ENCODE data around the gene SLC15A4.
"Not testable (repeated sequence)": the region's sequence is repeated elsewhere in the genome, so short reads cannot be mapped to it uniquely, and the experiment has no call there.

Gene SLC15A4

DNA sequence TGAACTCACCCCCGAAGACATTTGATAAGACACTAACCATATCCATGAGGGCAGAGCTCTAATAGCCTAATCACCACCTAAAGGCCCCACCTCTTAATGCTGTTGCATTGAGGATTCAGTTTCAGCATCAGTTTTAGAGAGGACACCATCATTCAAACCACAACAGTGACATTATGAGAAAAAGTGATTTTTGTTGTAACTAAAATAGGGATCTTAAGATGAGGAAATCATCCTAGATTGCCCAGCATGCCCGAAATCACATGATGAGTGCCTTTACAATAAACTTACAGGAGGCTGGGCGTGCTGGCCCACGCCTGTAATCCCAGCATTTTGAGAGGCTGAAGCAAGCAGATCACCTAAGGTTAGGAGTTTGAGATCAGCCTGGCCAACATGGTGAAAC is 19.8 kb upstream of the SLC15A4 start:
- DNase-seq: no peak

DNA sequence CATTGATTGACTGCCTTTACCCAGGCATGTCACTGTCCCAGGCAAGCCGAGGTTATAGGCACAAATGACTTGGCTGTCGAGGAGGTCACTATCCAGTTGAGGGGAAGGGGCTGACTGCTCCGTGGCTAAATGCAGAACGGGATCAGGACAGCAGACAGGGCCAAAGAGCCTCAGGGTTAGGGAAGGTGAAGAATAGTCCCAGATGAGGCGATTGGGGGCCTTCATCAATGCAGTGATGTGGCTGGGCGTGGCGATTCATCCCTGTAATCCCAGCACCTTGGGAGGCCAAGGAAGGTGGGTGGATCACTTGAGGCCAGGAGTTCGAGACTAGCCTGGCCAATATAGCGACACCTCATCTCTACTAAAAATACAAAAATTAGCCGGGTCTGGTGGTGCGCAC is 18.8 kb upstream of the SLC15A4 start:
- no peak for DNase-seq

DNA sequence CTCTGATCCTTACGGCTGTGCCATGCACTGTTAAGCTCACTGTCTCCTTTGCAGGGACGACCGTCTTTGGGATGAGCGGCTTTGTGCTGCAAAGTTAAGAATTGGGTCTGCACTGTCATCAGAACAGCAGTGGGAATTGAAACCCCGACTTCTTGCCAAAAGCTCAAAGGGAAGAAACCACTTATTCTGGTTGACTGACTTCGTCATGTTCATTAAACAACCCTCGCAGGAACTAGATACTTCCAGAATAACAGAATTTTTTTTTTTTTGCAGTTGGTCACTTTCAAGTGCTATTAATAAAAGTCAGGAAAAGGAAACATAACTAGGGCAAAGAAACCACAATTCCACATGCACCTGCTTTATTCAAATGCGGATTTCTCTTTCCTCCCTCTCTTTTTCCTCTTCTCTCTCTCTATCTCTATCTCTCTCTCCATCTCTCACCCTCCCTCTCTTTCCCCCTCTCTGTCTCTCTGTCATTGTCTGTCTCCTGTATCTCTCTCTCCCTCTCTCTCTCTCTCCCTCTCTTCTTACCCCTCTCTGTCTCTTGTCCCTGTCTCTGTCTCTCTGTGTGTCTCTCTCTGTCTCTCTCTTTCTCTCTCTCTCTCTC is 17.2 kb upstream of the SLC15A4 start:
- DNase-seq: no peak

DNA sequence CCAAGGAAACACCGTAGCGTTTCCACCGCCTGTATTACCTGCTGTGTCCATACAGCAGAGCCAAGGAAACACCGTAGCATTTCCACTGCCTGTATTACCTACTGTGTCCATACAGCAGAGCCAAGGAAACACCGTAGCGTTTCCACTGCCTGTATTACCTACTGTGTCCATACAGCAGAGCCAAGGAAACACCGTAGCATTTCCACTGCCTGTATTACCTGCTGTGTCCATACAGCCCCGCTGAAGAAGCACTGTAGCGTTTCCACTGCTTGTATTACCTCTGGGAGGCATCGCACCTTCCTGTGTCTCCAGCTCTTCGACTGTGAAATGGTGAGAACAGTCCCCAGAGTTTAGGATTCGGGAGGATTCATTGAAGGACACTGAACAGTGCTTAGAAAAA is 16.1 kb upstream of the SLC15A4 start:
- not testable (repeated sequence) for DNase-seq

DNA sequence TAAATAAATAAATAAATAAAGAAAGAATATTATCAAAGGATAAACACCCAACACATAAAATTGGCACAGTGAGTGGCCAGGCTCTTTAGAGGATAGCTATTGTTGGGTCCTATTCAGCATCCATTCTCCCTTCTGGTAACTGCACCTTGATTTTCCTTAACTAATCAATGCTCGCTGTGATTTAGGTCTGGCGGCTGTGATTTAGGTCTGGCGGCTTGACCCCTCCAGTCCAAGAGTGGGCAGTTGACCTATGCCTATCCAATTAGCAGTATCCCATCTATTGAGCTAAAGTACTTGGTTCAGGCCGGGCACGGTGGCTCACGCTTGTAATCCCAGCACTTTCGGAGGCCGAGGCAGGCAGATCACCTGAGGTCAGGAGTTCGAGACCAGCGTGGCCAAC is 9.7 kb upstream of the SLC15A4 start:
- no peak for DNase-seq

DNA sequence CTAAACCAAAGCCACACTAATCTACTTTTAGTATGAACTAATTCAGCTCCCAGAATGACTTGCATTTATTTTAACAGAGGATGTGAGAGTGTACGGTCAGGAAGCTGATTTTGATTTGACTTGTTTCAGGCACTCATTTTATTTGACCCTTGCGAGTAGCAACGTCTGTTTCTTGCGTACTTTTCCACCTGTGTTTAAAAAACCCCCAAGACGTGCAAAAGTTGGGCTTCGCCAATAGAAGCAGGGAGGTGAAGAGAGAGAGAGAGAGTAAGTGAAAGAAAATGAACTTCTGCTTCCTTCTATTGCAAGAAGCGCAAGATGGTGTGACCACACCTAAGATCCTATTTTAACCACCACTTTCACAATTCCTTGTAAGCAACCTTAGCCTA is 6.7 kb upstream of the SLC15A4 start:
- DNase-seq: no peak

DNA sequence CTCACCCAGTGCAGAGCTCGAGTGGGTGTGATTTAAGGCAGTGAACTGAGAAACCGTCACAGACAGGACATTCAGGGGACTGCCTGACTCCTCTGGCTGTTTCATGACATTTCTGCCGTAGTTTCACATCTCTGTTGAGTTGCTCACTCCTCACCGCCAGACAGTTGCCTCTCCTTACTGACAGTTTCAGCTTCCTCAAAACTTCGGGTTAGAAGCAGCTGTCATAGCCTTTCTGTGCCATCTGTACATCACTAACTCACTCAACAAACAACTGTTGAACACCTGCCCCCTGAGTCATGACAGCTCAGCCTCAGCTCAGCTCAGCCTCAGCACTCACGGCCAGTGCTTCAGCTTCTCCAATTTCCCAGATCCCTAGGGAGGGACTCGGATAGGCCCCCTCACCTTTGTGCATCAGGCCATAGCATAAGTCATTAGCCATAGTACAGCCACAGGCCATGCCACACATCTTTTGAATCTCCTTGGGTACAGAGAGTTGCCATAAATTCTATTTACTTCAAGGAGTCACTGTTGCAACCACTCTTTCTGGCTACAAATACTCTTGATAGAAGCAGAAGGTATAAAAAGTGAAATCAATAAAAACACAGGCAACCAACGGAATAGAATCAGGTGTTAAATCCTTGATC is 6.2 kb upstream of the SLC15A4 start:
- DNase-seq: no peak

DNA sequence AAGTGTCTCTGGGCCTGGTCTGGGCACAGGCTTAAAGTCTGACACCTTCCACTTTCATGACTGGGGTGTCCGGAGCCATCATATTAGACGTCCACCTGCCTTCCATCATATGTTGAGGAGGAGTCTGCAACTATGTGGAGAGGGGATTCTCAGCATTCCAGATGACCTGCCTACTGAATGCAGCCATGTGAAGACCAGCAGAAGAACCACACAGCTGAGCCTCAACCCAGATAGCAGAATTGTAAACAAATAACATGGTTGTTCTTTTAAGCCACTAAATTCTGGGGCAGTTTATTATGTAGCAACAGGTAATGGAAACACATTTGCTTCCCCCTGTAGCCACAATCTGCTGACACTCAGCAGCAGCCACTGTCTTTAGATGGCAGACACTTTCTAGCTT is 4.0 kb upstream of the SLC15A4 start:
- DNase-seq: no peak

DNA sequence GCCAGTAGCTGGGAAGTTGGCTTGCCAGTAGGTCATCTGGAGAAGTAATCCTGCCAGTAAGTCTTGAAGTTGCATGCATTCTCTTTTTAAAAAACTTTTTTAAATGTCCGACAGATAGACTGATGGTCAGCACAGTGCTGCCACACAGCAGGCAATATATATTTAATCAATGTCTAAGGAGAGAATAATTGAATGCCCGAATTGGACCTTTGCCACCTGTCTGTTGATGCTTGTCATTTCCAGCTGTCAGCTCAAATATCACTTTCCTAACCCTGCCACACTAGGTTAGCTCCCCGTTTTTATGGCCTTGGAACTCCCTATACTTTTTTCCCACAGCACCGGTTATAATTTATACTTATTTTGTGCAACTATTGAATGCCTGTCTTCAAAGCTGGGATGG is 2.1 kb upstream of the SLC15A4 start:
- peak; percentile 47 for DNase-seq

DNA sequence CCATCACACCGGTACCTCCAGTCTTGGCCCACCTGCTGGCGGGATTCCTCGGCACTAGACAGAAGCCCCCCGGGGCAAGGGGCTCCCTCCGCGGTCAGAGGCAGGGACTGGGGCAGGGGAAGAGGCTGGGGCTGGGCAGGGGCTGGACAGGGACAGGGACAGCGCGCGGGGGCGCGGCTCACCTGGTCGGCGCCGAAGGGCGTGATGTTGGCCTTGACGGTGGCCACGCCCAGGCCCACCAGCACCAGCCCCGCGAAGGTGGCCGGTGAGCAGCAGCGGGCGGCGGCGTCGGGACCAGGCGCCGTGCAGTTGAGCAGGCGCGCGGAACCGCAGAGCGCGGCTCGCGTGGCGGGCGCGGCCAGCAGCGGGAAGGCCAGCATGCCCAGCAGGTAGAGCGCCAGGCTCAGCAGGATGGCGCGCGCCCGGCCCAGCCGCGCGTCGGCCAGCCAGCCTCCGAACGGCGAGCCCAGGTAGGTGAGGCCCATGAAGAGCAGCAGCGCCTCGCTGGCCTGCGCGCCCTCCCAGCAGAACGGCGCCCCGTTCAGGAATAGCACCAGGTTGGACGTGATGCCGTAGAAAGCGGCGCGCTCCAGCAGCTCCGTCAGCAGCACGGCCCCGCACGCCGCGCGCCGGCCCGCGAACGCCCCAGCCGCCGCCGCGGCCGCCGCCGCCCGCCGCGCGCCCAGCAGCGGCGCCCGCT is 392 bp downstream of the SLC15A4 start:
- peak; percentile 80 for DNase-seq

DNA sequence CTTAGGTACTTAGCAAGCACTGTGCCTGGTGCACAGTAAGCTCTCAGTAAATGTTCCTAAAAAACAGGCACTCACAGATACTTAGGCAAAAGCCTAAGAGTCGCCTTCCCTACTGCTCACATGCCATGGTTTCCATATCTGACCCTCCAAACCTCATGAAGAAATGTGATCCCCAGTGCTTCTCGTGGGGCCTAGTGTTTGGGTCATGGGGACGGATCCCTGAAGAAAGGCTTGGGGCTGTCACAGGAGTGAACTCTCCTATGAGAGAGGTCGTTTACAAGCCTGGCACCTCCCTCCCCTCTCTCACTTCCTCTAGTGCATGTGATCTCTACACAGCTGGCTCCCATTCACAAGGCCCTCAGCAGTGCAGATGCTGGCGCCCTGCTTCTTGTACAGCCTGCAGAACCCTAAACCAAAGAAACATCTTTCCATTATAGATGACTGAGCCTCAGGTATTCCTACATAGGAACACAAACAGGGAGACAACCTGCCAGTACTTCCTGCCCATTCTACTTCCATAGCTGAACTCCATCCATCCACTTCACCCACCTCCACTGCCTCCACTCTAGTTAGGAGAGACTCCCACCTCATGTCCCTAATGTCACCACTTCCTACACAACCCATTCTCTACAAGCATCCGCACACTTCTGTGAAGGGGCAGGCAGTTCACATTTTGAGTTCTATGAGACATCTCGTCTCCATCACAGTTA is 2.9 kb downstream of the SLC15A4 start:
- DNase-seq: no peak

DNA sequence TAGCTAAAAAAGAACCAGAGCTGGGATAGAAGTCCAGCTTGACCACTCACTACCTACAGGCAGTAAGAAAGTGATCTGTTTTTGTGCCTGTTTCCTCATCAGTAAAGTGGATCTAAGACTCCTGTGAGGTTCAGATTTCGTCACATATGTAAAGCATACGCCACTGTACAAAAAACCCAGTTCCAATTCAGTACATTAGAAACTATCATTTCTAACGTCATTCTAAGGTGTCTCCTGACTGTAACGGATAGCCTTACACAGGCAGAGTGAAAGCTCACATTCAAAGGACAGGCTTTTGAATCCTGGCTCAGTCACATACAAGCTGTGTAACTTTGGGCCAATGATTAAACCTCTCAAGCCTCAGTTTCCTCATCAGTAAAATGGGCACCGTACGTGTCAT is 3.5 kb downstream of the SLC15A4 start:
- DNase-seq: no peak

DNA sequence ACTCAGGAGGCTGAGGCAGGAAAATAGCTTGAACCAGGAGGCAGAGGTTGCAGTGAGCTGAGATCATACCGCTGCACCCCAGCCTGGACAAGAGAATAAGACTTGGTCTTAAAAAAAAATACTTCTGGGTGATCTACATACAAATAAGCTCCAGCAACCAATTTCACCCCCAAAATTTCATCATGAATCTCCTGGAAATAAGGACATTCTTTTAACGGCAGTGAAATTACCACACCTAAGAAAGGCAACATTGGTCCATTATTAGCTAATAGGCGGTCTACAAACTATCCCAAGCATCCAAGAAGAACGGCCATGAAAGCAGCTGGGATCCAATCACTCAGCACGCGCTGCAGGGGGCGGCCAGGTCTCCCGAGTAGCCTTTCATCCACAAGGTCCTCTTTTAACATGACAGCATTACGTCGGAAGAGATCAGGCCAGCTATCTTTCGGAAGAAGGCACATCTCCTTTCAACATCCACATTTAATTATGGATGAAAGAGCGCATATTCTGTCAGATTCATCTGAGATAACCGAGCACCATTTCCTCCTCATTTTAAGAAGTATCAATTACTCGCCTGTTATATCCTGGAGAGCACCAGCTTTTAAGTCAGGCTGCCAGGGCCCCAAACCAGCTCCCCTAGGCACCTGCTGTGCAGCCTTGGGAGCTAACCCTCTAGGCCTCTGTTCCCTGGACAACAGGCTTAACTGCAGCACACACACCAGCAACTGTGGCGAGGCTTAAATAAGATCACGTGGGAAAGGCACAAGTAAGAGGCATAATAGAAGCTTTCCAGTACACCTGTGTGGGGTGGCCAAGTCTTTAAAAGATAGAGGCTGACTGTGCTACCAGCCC is 4.2 kb downstream of the SLC15A4 start:
- DNase-seq: peak; percentile 22

DNA sequence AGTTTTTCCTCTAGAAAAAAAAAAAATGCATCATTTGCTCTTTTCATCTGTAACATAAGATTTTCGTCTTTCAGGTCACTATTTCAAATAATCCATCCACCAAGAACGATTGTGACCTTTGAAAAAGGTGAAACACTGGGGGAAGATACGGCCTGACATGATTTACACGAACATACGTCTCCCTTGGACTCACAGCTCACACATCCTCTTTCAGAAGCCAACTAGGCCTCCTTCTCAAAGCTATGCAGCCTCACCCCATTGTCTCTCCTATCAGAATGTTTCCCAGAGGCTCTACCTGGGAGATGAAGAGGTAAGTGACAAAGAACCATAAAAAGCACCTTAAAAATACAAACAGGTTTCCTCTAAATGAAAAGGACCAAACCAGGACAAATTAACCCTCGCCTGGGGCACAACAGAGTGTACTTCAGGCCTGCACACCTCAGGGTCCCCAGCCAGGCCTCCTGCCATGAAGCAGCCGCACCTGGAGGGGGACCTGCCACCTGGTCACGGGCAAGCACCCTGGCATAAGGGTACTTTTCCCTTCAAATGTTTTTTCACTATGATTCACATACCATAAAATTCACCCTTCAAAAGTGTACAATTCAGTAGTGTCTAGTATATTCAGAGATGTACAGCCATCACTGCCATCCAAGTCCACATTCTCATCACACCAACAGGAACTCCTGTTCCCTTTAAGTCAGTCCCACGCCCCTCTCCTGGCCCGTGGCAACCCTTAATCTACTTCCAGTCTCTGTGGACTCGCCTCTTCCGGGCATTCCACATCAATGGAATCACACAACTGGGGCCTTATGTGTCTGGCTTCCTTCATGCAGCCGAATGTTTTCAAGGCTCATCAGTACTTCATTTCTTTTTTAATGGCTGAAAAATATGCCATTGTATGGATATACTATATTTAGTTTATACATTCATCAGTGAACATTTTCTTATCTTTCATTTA is 5.4 kb downstream of the SLC15A4 start:
- DNase-seq: no peak

DNA sequence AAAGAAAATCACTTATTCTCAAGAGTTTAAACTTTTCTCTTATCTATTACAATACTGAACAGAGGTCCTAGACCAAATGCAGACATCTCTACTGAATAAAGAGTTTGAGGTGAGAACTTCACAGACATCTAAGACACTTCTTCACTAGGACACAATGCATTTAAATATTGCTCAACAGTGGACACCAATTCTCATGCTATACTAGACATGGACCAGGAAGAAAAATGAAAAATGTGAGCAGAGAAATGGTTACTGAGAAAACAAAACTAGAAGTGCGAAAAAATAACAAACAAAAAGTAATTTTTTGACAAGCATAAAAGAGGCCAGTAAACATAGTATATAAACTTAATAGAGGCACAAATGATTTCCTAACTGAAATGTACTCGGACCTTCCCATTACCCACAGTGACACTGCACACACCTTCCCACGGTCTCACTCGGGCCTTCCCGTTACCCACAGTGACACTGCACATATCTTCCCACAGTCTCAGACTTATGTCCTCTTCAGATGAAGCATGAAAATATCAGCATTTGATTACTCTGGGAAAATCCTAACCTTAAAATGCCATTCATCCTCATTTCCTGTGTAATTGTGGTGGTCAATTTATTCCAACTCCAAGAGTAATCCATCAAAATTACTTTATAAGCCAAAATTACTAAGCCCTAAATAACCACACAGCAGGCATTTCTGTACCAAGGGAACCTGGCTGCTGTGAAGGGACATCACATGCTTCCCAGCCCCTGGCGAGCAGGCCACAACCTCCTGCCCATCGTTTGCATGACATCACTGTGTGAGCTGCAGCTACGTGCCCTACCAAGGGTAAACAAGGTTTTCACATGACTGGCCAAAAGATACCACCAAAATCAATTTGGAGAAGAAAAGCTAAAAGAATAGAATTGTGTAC is 6.4 kb downstream of the SLC15A4 start:
- peak; percentile 45 for DNase-seq

DNA sequence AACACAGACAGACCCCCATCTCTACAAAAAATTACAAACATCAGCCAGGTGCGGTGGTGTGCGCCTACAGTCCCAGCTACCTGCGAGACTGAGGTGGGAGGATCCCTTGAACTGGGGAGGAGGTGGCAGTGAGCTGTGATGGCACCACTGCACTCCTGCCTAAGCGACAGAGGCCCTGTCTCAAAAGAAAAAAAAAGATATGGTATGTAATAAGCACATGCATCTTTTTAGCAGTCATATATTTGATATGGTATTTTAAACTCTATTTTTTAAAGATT is 7.2 kb downstream of the SLC15A4 start:
- DNase-seq: no peak

DNA sequence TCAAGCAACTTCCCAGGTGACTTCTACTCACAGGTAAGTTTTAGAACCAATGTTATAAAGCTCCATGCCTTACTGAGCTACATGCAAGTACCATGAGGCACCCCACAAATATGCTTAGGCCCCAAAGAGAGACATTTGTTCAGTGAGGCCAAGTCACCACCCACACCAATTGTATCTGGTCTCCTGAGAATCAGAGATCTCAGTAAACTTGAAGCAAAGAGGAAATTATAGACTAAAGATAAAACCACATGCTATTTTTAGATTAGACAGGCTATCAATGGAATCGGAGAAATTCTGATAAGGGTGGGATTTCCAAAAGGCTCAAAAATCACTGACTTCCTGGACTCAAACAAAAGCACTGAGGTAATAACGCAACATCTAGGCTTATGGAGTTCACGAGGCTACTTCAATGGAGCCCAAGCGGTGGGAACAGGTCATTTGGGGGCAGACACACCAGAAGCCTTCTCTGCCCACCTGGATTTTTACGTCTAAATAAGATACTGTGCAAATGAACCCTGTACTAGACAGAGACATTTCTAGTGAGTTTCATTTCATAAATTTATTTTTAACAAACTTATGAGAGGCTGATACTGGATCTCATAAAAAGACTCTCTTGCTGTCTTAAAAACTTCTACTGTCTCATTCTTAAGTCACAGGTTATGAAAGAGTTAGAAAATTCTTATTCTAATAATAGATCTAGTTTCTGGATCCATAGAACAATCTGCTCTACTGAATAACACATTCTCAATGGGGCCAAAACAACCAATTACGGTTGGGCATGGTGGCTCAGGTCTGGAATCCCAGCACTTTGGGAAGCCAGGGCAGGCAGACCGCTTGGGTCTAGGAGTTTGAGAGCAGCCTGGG is 7.7 kb downstream of the SLC15A4 start:
- DNase-seq: no peak

DNA sequence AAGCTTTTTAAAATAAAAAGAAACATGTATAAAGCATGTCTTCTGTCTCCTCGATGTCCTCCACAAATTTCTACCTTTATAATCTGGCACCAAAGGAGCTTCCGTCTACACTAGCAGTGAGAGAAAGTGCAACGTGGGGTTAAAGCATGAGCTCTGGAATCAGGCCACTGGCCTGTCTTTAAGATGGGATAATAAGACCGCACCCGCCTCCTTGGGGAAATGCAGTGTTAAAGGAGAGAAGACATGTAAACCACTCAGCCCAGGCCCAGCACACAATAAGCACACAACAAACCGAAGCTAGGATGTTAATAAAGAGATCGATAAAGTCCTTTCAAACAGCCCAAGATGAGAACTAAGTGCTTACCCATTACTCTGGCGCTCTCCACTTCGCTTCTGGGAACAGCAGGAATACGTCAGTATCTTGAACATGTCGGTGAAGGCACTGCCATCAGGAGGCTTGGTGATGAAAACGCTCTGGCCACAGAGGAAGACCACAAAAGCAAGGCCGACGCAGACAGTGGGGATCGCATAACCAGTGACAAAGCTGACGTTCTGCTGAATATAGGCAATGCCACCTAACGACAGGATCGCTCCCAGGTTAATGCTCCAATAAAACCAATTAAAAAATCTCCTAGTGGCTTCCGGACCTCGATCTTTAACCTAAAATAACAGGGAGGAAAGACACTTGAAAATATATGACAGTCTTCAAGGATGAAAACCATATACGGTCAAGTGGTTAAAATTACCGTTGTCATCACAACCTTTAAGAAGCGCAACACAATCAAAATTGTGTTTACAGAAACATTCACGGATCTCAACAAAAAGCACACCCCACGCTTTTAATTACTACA is 9.1 kb downstream of the SLC15A4 start:
- no peak for DNase-seq

DNA sequence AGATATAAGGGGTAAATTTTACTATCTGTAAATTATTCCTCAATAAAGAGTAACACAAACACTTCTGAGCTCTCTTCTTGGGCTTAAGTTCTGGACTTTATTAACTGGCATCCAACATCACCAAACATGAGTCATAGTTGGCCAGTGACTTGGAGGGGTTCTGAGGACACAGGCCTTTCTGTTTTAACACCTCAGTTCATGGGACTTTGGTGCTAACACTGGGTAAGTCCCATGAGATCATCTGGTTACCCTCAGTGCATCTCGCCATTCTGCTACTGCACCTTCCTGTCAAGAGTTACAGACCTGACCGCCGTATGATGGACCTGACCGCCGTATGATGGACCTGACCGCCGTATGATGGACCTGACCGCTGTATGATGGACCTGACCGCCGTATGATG is 9.9 kb downstream of the SLC15A4 start:
- no peak for DNase-seq

All from NCI-H146 (cell line).